HG03280 (cell line): ENCODE data around the gene IQCH.
"Not testable (repeated sequence)": the region's sequence is repeated elsewhere in the genome, so short reads cannot be mapped to it uniquely, and the experiment has no call there.

Experiments used
- ATAC-seq: cut with Tn5 transposase; IDR thresholded peaks from one replicate; pipeline ENCODE4 v1.9.1; 2021; ENCODE audit warnings: mild to moderate bottlenecking, moderate library complexity; ENCODE audit not compliant: unreplicated experiment

The IQCH gene

GRCh38 chr15:67244971-67245478 is 9.6 kb upstream of the IQCH start:
- ATAC-seq, result no peak

- ATAC-seq, result not testable (repeated sequence)
Observed at GRCh38 chr15:67246606-67247005, 8.0 kb upstream of the IQCH start.

- no peak for ATAC-seq
Observed at GRCh38 chr15:67248011-67248505, 6.5 kb upstream of the IQCH start.

GRCh38 chr15:67249830-67250229 is 4.8 kb upstream of the IQCH start:
- no peak for ATAC-seq

GRCh38 chr15:67251318-67251717 is 3.3 kb upstream of the IQCH start:
- ATAC-seq, result no peak

- no peak for ATAC-seq
Observed at GRCh38 chr15:67253101-67253500, 1.5 kb upstream of the IQCH start.

- ATAC-seq, result no peak
Observed at GRCh38 chr15:67253549-67254237, 893 bp upstream of the IQCH start.

- no peak for ATAC-seq
Observed at GRCh38 chr15:67256051-67256450, 1.5 kb downstream of the IQCH start.

- ATAC-seq, result not testable (repeated sequence)
Observed at GRCh38 chr15:67258412-67258811, 3.8 kb downstream of the IQCH start.

GRCh38 chr15:67259379-67259778 is 4.8 kb downstream of the IQCH start:
- no peak for ATAC-seq

GRCh38 chr15:67259806-67260205 is 5.2 kb downstream of the IQCH start:
- ATAC-seq, result no peak

GRCh38 chr15:67266870-67267269 is 12.3 kb downstream of the IQCH start:
- no peak for ATAC-seq

- ATAC-seq, result no peak
Observed at GRCh38 chr15:67267440-67267839, 12.9 kb downstream of the IQCH start.

- ATAC-seq, result no peak
Observed at GRCh38 chr15:67267951-67268941, 13.7 kb downstream of the IQCH start.

GRCh38 chr15:67274236-67274635 is 19.6 kb downstream of the IQCH start:
- ATAC-seq, result no peak

- no peak for ATAC-seq
Observed at GRCh38 chr15:67276666-67277065, 22.1 kb downstream of the IQCH start.

GRCh38 chr15:67280217-67280616 is 25.6 kb downstream of the IQCH start:
- no peak for ATAC-seq

GRCh38 chr15:67281714-67282113 is 27.1 kb downstream of the IQCH start:
- ATAC-seq, result no peak

GRCh38 chr15:67285625-67286024 is 31.0 kb downstream of the IQCH start:
- ATAC-seq, result not testable (repeated sequence)

- not testable (repeated sequence) for ATAC-seq
Observed at GRCh38 chr15:67286400-67286799, 31.8 kb downstream of the IQCH start.

- ATAC-seq, result no peak
Observed at GRCh38 chr15:67290319-67290718, 35.7 kb downstream of the IQCH start.

- ATAC-seq, result no peak
Observed at GRCh38 chr15:67296188-67296587, 41.6 kb downstream of the IQCH start.
